PC-9 (cell line): ENCODE measurements around the gene GRID2.

Experiments
- CTCF ChIP-seq: fragments of 200-600 bp; sonication (generic); conservative IDR thresholded peaks from 2 replicates; pipeline ENCODE4 v1.6.1; 2017; ENCODE audit warnings: mixed run types, antibody characterized with exemption, mild to moderate bottlenecking, moderate library complexity
- EZH2 ChIP-seq: fragments of 200-600 bp; sonication (generic); IDR thresholded peaks from 2 replicates; pipeline ENCODE4 v1.8.0; 2017; ENCODE audit warnings: antibody characterized with exemption, low read depth

DNA sequence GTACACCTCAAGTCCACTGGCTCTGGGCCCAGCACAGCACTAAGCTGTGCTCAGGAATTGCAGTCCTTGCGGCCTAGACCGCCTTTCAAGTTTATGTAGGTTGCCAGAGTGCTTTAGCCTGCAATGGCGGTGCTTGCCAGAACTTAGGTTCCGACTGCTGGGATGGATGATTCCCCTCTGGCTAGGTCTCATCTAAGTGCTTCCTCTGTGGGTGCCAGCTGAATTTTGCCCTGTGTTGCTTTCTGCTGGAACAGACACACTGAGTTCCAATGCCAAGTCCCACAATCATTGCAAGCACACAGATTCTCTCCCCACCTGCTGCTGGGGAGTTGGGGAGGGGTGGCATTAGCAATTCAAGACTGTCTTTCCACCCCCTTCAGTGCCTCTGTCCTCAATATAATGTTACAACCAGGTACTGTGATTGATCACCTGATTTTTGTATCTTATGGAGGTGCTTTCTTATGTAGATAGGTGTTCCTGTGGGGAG is 129.5 kb downstream of the GRID2 start:
- TF ChIP-seq CTCF (no peak), EZH2 (no peak)
